ENCODE results near the gene CMTM4. TPM values are rescaled to one million over a fixed set of nuclear protein-coding genes. Genes with fewer than 3 reads are reported as not detected.
A peak's percentile ranks its signal among the peaks of the same experiment; 100 is the strongest.

CMTM4 gene
- polyA plus RNA-seq, 1 experiment = 19.2 TPM

GRCh38 chr16:66728117-66728787 is 31.7 kb upstream of the CMTM4 start:
- Histone ChIP-seq H3K9me3 (ENCODE audit: control insufficient read depth, insufficient read depth, low read length) (no peaks in the 10 kb centered on the region), H3K27me3 (ENCODE audit: control insufficient read depth, insufficient read depth, low read length) (no peaks in the 10 kb centered on the region), H3K27ac (ENCODE audit: low read depth, low read length) (no peak overlapping the region), H3K4me3 (ENCODE audit: low read depth, low read length) (no peak overlapping the region)
- CTCF ChIA-PET = interaction anchor here (0.5 to 3.7 kb wide), 41 partner anchors 9 to 324 kb away, joined by 3 to 59 read pairs (median 5); partner anchors contain the start of genes CMTM4, DYNC1LI2 and NAE1
- POLR2A ChIA-PET = interaction anchor here (1.5 kb wide), 1 partner anchor 13 kb away, joined by 5 read pairs; no protein-coding TSS in a partner anchor
- DNase-seq (ENCODE audit: low read depth, low spot score) = no peak
- TF ChIP-seq CTCF (IDR thresholded peaks at IDR 0.05; ENCODE audit: low read depth, low read length) = peak; percentile 66

- Histone ChIP-seq H3K27me3 (ENCODE audit: control insufficient read depth, insufficient read depth, low read length) (no peaks in the 10 kb centered on the region), H3K9me3 (ENCODE audit: control insufficient read depth, insufficient read depth, low read length) (no peaks in the 10 kb centered on the region), H3K4me3 (ENCODE audit: low read depth, low read length) (no peak overlapping the region), H3K27ac (ENCODE audit: low read depth, low read length) (no peak overlapping the region)
- POLR2A ChIA-PET = no interaction called here
- CTCF ChIA-PET = interaction anchor here (0.6 kb wide), 1 partner anchor 117 kb away, joined by 3 read pairs; no protein-coding TSS in a partner anchor
- DNase-seq (ENCODE audit: low read depth, low spot score) = no peak
- TF ChIP-seq CTCF (IDR thresholded peaks at IDR 0.05; ENCODE audit: low read depth, low read length) = no peak
These were observed 24.2 kb upstream of the CMTM4 start for GRCh38 chr16:66720766-66721165.

- Histone ChIP-seq H3K9me3 (ENCODE audit: control insufficient read depth, insufficient read depth, low read length) (no peaks in the 10 kb centered on the region), H3K27ac (ENCODE audit: low read depth, low read length) (no peak overlapping the region), H3K4me3 (ENCODE audit: low read depth, low read length) (no peak overlapping the region), H3K27me3 (ENCODE audit: control insufficient read depth, insufficient read depth, low read length) (no peaks in the 10 kb centered on the region)
- ChIA-PET CTCF (interaction anchor here (3.6 kb wide), 1 partner anchor 8 kb away, joined by 27 read pairs; no protein-coding TSS in a partner anchor), POLR2A (no interaction called here)
- no peak for DNase-seq (ENCODE audit: low read depth, low spot score)
- no peak for TF ChIP-seq CTCF (IDR thresholded peaks at IDR 0.05; ENCODE audit: low read depth, low read length)
These were observed 22.7 kb upstream of the CMTM4 start for GRCh38 chr16:66719246-66719645.

GRCh38 chr16:66717776-66718175 is 21.2 kb upstream of the CMTM4 start:
- POLR2A ChIA-PET = interaction anchor here (0.6 kb wide), 1 partner anchor 157 kb away, joined by 3 read pairs; no protein-coding TSS in a partner anchor
- no peaks in the 10 kb centered on the region for H3K27me3 ChIP-seq (ENCODE audit: control insufficient read depth, insufficient read depth, low read length)
- no peak for DNase-seq (ENCODE audit: low read depth, low spot score)
- CTCF ChIA-PET = interaction anchor here (1.5 to 3.6 kb wide), 2 partner anchors 10 to 109 kb away, joined by 3 to 27 read pairs; no protein-coding TSS in a partner anchor
- no peak overlapping the region for H3K4me3 ChIP-seq (ENCODE audit: low read depth, low read length)
- H3K27ac ChIP-seq (ENCODE audit: low read depth, low read length) = peak overlapping the region; percentile 68
- no peak for TF ChIP-seq CTCF (IDR thresholded peaks at IDR 0.05; ENCODE audit: low read depth, low read length)
- no peaks in the 10 kb centered on the region for H3K9me3 ChIP-seq (ENCODE audit: control insufficient read depth, insufficient read depth, low read length)

GRCh38 chr16:66717112-66717675 is 20.7 kb upstream of the CMTM4 start:
- POLR2A ChIA-PET = no interaction called here
- H3K27me3 ChIP-seq (ENCODE audit: control insufficient read depth, insufficient read depth, low read length) = no peaks in the 10 kb centered on the region
- CTCF ChIA-PET = interaction anchor here (0.5 to 3.6 kb wide), 7 partner anchors 10 to 190 kb away, joined by 3 to 27 read pairs (median 4); no protein-coding TSS in a partner anchor
- H3K9me3 ChIP-seq (ENCODE audit: control insufficient read depth, insufficient read depth, low read length) = peaks cover 1% of the 10 kb centered on the region; the same call in 1 of the 2 replicates
- peak; percentile 77 for TF ChIP-seq CTCF (IDR thresholded peaks at IDR 0.05; ENCODE audit: low read depth, low read length)
- H3K27ac ChIP-seq (ENCODE audit: low read depth, low read length) = peak overlapping the region; percentile 75
- no peak overlapping the region for H3K4me3 ChIP-seq (ENCODE audit: low read depth, low read length)
- peak; percentile 45 for DNase-seq (ENCODE audit: low read depth, low spot score)

All from AG04450 (cell line).